C1 segment of cervical spinal cord (tissue), 14 donors: ENCODE measurements around the gene SLC11A2.

Experiments
- DNase-seq, 14 donors: peaks; one replicate each; lab custom pipeline; 2025; lab: John Stamatoyannopoulos, UW

SLC11A2 gene

DNA sequence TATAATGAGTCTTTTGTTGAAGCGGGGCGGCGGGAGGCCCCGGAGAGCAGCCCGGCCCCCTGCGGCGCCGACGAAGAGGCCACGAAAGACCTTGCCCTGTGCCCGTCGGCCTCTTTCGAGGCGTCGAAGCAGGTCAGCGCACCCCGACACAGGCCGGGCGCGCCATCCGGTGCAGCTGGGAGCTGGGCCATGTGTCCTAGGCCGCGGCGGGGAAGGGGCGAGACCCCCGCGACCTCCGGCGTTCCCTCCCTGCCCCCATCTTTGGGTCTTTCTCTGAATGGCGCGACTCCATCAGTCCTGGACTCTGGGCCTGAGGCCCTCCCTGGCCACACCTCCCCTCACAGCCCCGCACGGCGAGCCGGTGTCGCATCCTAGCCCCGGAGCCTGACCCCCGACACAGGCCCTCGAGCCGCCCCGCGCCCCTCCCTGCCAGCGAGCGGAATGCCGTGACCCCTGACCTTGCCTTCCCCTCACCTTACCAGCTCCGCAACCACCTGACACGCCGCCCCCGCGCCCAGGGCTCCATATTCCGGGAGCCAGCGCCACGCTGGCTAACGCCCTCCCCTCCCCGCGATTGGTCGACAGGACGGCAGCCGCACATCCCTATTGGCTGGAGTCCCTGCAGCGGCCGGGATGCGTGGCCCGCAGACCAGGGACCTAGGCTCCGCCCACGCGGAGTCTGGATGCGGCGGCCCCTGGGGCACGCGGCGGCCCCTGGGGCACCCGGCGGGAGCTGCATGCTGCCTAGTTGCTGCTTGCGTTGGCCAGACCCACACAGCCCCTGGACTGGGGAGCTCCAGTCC is at the start of gene SLC11A2:
TSS of gene SLC11A2 (minus strand) at position 549 of the 803 bp plus-strand sequence. CDS start 15,656 bp downstream, outside the sequence.
- peak; percentile 66 to 97 (median 94) for DNase-seq

DNA sequence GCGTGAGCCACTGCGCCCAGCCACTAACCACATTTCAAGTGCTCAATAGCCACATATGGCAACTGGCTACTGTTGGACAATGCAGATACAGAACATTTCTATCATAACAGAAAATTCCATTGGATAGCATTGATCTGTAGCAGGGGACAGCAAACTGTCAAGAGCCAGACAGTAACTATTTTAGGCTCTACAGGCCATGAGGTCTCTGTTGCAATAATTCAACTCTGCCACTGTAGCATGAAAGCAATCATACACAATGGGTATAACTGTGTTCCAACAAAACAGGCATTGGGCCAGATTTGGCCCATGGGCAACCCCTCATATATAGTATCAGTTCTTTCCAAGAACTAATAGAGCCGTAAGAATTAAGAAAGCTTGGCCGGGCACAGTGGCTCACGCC is 49.2 kb upstream of the SLC11A2 start:
- DNase-seq: no peak

DNA sequence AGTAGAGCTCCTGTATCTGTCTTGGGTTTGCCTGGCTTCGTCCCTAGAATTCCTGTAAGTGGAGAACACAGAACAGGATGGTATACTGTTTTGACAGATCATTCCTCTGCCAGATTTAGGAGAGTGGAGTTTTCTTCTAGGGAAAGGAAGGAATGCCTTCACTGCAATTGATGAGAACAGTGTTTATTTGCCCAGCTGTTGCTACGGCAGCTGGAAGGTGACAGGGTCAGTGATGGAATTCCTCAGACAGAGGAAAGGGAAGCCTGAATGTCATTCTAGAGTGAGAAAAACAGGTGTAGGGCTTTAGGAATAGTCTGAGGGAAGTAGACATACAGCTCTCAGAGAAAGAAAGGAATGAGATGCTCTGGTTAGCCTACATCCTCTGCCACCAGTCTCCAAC is 45.5 kb upstream of the SLC11A2 start:
- no peak for DNase-seq

DNA sequence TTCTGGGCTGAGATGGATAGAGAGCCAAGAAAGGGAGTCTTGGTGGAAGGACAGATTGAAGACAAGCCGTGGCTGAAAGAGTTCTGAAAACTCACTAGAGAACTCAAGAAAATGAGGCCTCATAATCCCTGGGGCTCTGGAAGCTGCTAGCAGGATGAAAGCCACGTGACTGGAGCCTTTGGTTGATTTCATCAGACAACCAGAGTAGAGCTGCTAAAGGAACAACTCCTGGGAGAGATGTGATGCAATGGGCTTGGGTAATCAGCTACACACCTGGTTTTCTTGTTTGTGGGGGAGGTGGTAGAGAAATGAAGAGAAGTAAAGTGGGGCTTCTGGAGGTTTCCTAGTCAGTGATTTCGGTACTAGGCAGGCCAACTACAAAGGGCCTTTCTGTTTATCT is 43.8 kb upstream of the SLC11A2 start:
- no peak for DNase-seq

DNA sequence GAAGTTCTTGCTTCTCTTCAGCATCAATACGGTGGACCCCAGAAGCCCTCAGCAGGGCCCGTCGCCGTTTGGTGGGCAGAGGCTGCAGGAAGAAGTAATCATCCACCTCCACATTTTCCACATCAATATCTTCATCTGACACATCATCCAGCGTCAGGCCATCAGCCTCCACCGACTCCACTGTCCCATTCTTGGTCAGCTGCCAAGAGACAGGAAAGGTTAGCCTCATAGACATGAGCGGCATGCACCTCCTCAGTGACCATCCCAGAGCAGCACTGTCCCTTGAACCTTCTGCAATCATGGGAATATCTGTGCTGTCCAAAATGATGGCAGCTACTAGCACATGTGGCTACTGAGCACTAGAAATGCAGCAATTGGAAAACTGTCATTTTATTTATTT is 41.6 kb upstream of the SLC11A2 start:
- no peak for DNase-seq

DNA sequence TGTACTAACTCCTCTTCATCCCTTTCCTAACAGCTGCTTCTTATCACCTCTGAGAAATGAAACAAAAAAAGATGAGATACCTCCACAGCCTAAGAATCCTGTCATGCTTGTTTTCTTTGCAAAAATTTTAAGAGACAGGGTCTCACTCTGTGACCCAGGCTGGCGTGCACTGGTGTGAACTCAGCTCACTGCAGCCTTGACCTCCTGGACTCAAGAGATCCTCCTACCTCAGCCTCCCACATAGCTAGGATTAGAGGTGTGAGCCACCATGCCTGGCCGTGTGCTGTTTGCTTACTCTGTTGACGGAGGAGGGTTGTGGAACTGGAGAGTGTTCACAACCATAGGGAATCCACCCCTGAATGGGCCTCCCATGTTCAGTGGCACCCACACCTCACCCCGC is 41.0 kb upstream of the SLC11A2 start:
- no peak for DNase-seq

DNA sequence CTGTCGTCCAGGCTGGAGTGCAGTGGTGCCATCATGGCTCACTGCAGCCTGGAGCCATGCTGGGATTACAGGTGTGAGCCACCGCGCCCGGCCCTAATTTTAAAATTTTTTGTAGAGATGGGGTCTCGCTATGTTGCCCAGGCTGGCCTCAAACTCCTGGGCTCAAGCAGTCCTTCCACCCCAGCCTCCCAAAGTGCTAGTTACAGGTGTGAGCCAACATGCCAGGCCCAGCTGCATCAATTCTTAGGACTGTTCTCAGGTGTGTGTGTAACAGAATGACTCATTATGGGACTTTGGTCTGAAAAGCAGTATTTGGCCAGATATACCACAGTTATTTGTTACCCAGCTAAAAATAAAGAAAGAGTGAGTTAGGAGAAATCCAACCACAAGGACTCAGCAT is 39.3 kb upstream of the SLC11A2 start:
- no peak for DNase-seq

DNA sequence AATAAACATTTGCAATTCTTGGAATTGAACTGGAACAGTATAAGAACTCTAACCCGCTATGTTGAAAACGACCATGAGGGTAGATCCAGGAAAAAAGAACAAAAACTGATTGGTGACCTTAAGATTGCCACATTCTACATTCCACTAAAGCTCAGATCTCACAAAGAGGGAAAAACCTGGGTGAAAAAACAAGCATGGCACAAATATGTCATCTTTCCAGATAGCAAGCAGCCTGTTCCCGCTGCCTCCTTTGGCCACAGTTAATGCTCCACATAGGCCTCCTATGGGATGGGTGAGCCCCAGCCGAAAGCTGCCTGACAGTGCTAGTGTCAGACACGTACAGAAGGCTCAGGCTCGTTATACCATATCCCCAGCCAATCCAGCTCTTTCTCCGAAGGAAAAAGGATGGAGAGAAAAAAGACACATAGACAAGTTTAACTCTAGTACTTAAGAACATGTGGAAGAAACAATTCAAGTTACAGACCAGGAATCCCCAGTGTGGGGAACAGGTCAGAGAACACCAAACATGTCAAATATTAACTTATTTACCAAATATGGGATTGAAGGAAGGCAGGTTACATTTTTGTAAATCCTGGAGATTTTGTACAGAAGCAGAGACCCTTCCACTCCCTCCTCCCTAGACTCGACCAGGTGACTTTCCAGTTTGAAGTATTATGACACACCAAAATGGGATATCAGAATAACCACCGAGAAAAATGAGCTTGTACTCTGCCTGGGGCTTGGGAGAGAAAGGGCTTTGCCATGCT is 36.6 kb upstream of the SLC11A2 start:
- no peak for DNase-seq

DNA sequence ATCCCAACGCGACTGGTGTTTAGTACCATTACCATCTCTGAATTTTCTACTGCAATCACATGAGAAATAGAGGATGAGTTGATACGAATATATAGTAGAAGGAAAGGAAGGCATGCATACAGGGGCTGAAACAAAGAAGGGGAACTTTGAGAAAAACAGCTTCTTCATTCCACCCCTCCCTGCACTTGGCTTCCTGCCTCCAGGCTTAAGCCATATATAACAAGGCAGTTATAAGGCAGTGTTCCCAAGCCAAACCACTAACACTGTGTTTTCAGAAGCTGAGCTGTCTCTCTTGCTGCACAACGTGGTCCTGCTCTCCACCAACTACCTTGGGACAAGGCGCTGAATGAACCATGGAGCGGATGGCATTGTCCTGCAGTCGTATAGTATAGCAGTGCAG is 32.9 kb upstream of the SLC11A2 start:
- no peak for DNase-seq

DNA sequence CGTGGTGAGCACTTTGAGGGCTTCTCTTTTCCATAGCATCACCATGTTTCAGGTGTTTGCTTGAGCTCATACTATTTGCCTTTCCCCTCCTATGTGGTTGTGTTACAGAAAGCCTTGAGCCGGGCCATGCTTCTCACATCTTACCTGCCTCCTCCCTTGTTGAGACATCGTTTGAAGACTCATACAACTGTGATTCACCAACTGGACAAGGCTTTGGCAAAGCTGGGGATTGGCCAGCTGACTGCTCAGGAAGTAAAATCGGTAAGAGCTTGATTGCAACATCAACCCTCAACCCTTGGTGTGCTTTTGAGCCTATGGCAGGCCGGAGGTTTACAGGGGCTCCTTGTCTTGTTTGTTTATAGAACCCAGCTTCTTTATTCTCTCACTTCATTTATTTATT is 30.1 kb upstream of the SLC11A2 start:
- DNase-seq: no peak

DNA sequence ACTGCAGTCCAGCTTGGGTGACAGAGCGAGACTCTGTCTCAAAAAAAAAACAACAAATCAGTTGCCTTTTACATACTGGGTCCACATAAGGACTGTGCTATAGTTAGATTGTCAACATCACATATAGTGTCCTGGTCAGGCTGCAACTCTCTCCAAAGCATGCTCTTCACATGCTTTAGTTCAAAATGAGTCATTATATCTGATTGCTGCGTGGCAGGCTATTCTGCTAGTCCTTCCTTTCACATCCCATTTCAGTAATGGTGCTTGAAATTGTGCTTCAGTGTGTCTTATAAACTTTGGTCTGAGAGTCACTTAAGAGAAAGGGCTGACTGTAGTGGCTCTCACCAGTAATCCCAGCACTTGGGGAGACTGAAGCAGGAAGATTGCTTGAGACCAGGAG is 28.9 kb upstream of the SLC11A2 start:
- DNase-seq: no peak

DNA sequence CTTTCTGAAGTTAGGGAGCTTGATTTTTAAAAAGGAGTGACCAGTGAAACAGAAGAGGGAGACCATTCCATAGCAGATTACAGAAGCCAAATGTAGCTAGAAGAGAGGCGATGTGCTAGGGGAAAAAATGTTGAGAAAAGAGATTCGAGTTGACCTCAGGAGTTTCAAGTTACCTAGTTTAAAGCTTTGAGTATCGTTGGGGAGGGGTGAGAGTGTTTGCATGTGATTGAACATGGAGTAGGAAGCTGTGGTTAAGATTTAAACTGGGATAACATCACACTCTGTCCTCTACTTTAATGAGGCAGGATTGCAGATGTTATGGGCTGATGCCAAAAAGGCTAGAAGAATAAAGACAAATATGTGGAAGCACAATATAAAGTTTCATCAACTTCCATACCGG is 25.6 kb upstream of the SLC11A2 start:
- no peak for DNase-seq

DNA sequence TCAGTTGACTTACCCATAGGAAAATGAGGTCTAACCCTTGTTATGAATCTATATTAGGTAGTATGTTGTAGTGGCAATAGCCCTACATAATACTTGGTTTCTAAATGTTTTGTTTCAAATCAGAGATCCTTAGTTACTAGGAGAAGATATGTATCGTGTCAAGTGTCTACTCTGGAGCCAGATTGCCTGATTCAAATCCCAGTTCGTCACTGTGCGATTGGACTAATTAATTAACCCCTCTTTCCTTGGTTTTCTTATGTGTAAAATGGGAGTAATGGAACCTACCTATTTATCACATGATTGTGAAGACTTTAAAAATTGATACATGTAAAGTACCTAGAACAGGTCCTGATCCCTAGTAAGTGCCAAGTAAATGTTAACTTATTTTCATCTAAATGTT is 23.3 kb upstream of the SLC11A2 start:
- DNase-seq: no peak

DNA sequence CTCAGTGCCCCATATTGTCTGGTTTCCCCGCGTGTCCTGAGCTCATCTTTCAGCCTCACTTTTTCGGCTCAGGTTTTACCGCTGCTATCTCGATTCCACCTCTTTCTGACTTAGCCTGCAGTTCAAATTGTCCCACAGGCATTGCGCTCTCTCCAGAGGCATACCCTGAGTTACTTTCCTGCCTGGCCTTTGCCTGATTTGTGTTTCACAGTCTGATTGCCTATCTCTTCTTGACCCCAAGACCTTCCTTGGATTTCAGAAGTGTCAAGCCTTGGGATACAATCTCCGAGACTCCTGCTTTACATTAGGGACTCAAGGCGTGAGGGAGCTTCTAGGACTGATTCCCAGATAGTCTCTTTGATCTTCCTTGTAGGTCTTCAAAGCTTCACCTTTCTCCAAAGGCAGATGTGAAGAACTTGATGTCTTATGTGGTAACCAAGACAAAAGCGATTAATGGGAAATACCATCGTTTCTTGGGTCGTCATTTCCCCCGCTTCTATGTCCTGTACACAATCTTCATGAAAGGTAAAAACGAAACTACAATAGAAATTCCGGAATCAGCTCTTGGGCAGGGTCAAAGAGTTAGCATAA is 22.6 kb upstream of the SLC11A2 start:
- DNase-seq: peak in 2 of 14 donors; percentile 29 to 30

DNA sequence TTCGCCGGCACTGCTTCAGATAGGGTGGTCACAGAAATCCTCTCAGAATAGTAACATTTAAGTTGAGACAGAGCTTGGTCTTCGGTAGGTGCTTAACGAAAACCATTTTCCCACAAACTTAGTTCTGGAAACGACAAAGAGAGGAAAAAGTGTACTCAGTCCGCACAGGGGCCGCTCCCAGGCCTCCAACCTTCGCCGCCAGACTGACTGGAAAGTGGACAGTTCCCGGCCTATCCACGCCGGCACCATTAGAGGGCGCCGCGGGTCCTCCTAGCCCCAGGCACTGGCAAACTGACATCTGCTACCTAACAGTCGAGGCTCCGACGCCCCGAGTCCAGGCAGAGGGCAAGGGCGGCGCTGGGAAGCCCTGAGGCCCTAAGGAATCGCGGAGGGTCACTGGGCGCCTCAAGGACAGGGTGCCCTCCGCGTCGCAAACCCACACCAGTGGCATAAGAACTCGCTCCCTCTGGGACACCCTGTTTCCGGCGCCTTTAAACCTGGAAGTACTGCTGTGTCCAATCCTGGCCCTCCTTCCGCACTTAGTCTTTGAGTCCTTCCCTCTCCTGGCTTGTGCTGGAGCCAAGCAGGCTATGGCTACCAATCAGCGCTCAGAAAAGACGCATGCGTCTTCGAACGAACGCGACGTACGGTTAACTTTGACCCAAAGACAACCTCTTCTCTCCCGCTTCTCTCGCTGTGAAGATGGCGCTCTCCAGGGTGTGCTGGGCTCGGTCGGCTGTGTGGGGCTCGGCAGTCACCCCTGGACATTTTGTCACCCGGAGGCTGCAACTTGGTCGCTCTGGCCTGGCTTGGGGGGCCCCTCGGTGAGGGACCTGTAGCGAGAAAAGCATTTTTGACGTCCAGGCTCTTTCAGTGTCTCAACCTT is 21.7 kb upstream of the SLC11A2 start, which contains the start of gene LETMD1:
TSS of gene LETMD1 (plus strand) at position 673 of the 886 bp plus-strand sequence. CDS start at position 703, 30 bp downstream.
- DNase-seq: peak; percentile 78 to 99 (median 98)

DNA sequence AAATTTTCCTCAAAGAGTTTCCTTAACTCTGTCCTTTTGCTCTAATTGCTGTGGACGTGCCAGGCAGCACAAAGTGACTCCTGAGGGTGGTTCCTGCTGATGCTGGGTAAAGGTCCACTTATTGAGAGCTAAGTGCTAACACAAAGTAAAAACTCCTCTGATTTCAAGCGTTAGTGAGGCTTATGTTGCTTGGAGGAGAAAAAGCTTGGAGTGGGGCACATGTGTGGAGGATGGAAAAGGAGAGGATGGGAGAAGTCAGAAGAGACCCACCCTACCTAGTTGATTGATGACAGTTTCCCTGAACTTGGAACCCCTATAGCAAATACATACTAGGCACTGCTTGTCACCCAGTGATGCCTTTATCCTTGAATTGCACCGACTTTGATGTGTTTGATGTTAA is 10.1 kb upstream of the SLC11A2 start:
- no peak for DNase-seq

DNA sequence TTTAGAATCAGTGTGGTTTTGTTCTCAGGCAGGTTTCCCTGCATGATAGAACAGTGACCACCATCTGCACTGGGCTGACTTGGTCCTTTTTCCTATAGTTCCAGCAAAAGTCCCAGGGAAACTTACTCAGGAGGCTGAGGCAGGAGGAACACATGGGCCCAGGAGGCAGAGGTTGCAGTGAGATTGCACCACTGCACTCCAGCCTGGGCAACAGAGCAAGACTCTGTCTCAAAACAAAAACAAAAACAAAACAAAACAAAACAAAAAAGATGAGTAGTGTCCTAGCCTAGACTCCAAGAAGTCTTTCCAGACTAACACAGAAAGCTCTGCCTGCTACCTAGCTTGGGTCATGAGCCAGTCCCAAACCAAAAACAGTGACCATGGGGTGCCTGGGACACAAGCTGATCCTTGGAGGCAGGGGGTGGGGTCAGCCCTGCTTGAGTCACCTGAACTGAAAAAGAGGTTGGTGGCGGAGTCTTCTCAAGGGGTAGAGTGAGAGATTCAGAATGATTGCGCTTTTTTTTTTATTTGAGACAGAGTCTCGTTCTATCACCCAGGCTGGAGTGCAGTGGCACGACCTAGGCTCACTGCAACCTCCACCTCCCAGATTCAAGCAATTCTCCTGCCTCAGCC is 7.4 kb upstream of the SLC11A2 start:
- DNase-seq: no peak

DNA sequence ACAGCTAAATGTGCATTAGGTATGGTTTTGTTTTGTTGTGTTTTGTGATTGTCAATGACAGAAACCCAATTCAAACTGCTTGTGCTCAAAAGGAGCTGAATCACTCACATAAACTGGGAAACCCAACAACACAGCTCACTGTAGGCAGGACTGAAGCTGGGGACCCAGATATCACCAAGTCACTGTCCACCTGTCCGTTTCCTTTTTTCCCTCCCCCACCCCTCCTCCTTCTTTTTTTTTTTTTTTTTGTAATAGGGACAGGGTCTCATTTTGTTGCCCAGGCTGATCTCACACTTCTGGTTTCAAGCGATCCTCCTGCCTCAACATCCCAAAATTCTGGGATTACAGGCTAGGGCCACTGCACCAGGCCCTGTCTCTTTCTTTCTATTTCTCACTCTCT is 6.9 kb upstream of the SLC11A2 start:
- no peak for DNase-seq

DNA sequence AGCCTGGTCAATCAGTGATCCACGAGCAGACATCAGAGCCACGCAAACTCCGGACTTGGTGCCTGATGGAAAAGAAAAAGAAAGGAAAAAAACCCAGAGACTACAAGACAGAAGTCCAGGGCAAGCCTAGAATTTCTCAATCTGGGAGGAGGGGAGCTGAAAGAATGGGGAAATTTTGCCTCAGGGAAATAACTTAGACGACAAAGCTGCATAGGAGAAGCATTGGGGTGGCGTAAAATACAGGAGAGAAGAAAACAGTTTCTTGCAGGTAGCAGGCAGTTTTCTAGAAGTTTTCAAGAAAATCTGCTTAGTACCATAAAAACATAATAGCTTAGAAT is 2.6 kb upstream of the SLC11A2 start:
- DNase-seq: no peak

DNA sequence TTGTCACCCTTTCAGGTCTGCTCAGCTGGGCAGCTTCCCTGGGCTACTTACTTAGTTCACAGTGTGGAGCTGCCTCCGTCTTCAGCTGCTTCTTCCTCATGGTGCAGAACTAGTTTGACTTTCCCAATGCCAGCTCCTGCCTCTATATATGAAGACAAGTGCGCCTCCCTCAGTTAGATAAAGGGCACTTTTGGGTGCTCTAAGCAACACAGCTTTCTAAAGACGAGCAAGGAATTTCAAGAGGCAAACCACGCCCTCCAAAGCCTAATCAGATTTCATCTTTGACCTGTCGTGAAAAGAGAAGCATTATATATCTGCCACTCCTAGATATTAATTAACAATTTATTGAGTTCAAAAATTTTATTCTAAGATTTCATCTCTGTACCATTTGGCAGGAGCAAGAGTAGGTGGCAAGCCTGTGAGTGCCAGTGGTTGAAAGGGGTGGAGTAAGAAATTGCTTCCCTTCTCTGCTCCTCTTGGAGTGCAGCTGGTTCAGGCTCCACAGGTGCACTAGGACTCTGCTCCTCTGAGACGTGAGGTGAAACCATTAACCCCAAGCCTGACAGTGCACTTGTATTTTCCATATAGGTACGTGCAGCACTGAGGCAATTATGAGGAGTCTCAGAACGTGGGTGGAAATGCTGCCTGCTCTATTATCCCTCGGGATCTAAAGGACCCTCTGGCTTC is 2.1 kb upstream of the SLC11A2 start:
- DNase-seq: peak in 1 of 14 donors; percentile 8
